Astrocyte (in vitro differentiated cells and primary cell): ENCODE data around the gene UTS2B. TPM values are rescaled to one million over a fixed set of nuclear protein-coding genes. Genes with fewer than 3 reads are reported as not detected.
A peak's percentile ranks its signal among the peaks of the same experiment; 100 is the strongest.

Experiments
- DNase-seq: peaks from one replicate; pipeline ENCODE4 v3.0.0-alpha.2; 2010; ENCODE audit warnings: low read depth
- FAIRE-seq: peaks from 2 replicates; lab custom pipeline; 2011; peaks lifted over from hg19 to GRCh38; lab: Jason Lieb, UNC
- H2AFZ ChIP-seq: 2 replicates; pipeline ENCODE4 v1.6.0; 2012; ENCODE audit warnings: low read depth, low read length, inconsistent platforms
- H3K27ac ChIP-seq: 2 replicates; pipeline ENCODE4 v1.5.1; 2011; ENCODE audit warnings: low read depth, low read length, inconsistent platforms
- H3K27me3 ChIP-seq: 2 replicates; pipeline ENCODE4 v1.6.0; 2011; ENCODE audit warnings: low read length, inconsistent platforms; ENCODE audit not compliant: insufficient read depth
- H3K36me3 ChIP-seq: 2 replicates; pipeline ENCODE4 v1.5.1; 2011; ENCODE audit warnings: low read length, inconsistent platforms; ENCODE audit not compliant: insufficient read depth
- H3K4me1 ChIP-seq: 2 replicates; pipeline ENCODE4 v1.5.1; 2011; ENCODE audit warnings: low read length, inconsistent platforms; ENCODE audit not compliant: insufficient read depth
- H3K4me2 ChIP-seq: 2 replicates; pipeline ENCODE4 v1.6.0; 2012; ENCODE audit warnings: low read length, inconsistent platforms
- H3K4me3 ChIP-seq: 2 replicates; pipeline ENCODE4 v1.5.1; 2011; ENCODE audit warnings: low read depth, mild to moderate bottlenecking, low read length, inconsistent platforms; ENCODE audit not compliant: insufficient read depth
- H3K79me2 ChIP-seq: 2 replicates; pipeline ENCODE4 v1.6.0; 2012; ENCODE audit warnings: mild to moderate bottlenecking, low read length, inconsistent platforms; ENCODE audit not compliant: insufficient read depth
- H3K9ac ChIP-seq: 2 replicates; pipeline ENCODE4 v1.6.0; 2012; ENCODE audit warnings: mild to moderate bottlenecking, low read length, inconsistent platforms
- H3K9me3 ChIP-seq: 2 replicates; pipeline ENCODE4 v1.5.1; 2012; ENCODE audit warnings: low read depth, mild to moderate bottlenecking, low read length, inconsistent platforms; ENCODE audit not compliant: insufficient read depth
- H4K20me1 ChIP-seq: 2 replicates; pipeline ENCODE4 v1.6.0; 2012; ENCODE audit warnings: low read length, inconsistent platforms; ENCODE audit not compliant: insufficient read depth
- H3K27ac Mint-ChIP-seq: one replicate; pipeline ENCODE4 v1.8.0; 2021; ENCODE audit warnings: mild to moderate bottlenecking, mixed read lengths; ENCODE audit not compliant: unreplicated experiment
- H3K27me3 Mint-ChIP-seq: one replicate; pipeline ENCODE4 v1.8.0; 2021; ENCODE audit warnings: low read depth, mixed read lengths; ENCODE audit not compliant: unreplicated experiment
- H3K36me3 Mint-ChIP-seq: one replicate; pipeline ENCODE4 v1.8.0; 2021; ENCODE audit warnings: low read depth, mixed read lengths; ENCODE audit not compliant: unreplicated experiment
- H3K4me1 Mint-ChIP-seq: one replicate; pipeline ENCODE4 v1.8.0; 2021; ENCODE audit warnings: low read depth, mixed read lengths; ENCODE audit not compliant: unreplicated experiment
- H3K4me3 Mint-ChIP-seq: one replicate; pipeline ENCODE4 v1.8.0; 2021; ENCODE audit warnings: mild to moderate bottlenecking, moderate library complexity, mixed read lengths; ENCODE audit not compliant: unreplicated experiment
- H3K9me3 Mint-ChIP-seq: one replicate; pipeline ENCODE4 v1.8.0; 2021; ENCODE audit warnings: mild to moderate bottlenecking, mixed read lengths; ENCODE audit not compliant: unreplicated experiment
- CTCF ChIP-seq: IDR thresholded peaks from 2 replicates; pipeline ENCODE4 v1.5.1; 2011; ENCODE audit warnings: low read depth, mild to moderate bottlenecking, inconsistent platforms, low read length, moderate library complexity; ENCODE audit not compliant: insufficient read depth
- EZH2 ChIP-seq: IDR thresholded peaks from 2 replicates; pipeline ENCODE4 v1.6.1; 2012; ENCODE audit warnings: mild to moderate bottlenecking, low read length, inconsistent platforms; ENCODE audit not compliant: insufficient read depth
- total RNA-seq: library from RNA; stranded (reverse); gene quantifications from 2 replicates; pipeline ENCODE4 v1.2.1, GENCODE V29; 2021

The UTS2B gene
- total RNA-seq, 1 donor from 2014 or later, result 0.75 TPM

- peak overlapping the region; percentile 24 for H3K4me2 ChIP-seq
- DNase-seq (peak; percentile 46), FAIRE-seq (peak; percentile 81)
- peak overlapping the region; percentile 13 for H2AFZ ChIP-seq
- no peaks in the 10 kb centered on the region for H3K79me2 ChIP-seq
- no peak for TF ChIP-seq CTCF
- no peak for TF ChIP-seq EZH2
- H3K4me1 ChIP-seq, result peaks cover 28% of the 10 kb centered on the region
- no peaks in the 10 kb centered on the region for H4K20me1 ChIP-seq
- Mint-ChIP-seq H3K4me1 (peaks cover 17% of the 10 kb centered on the region), H3K4me3 (no peak overlapping the region), H3K36me3 (no peaks in the 10 kb centered on the region), H3K9me3 (no peaks in the 10 kb centered on the region), H3K27ac (no peak overlapping the region), H3K27me3 (no peaks in the 10 kb centered on the region)
- H3K9ac ChIP-seq, result no peak overlapping the region
- H3K9me3 ChIP-seq, result no peaks in the 10 kb centered on the region
- no peaks in the 10 kb centered on the region for H3K36me3 ChIP-seq
- peak overlapping the region; percentile 43 for H3K27ac ChIP-seq
- no peak overlapping the region for H3K4me3 ChIP-seq
- H3K27me3 ChIP-seq, result no peaks in the 10 kb centered on the region
Observed at GRCh38 chr3:191235331-191236314, 94.7 kb downstream of the UTS2B start.

- Histone ChIP-seq H3K79me2 (no peaks in the 10 kb centered on the region), H3K4me1 (peaks cover 28% of the 10 kb centered on the region), H3K9ac (no peak overlapping the region), H3K36me3 (no peaks in the 10 kb centered on the region), H3K27me3 (no peaks in the 10 kb centered on the region), H3K27ac (no peak overlapping the region), H3K4me2 (no peak overlapping the region), H4K20me1 (no peaks in the 10 kb centered on the region), H3K4me3 (no peak overlapping the region), H3K9me3 (no peaks in the 10 kb centered on the region), H2AFZ (no peak overlapping the region)
- TF ChIP-seq CTCF (no peak), EZH2 (no peak)
- no peak for DNase-seq
- no peak overlapping the region for H3K4me3 Mint-ChIP-seq
- FAIRE-seq, result no peak
- peaks cover 17% of the 10 kb centered on the region for H3K4me1 Mint-ChIP-seq
- no peaks in the 10 kb centered on the region for H3K9me3 Mint-ChIP-seq
- no peaks in the 10 kb centered on the region for H3K27me3 Mint-ChIP-seq
- H3K36me3 Mint-ChIP-seq, result no peaks in the 10 kb centered on the region
- H3K27ac Mint-ChIP-seq, result no peak overlapping the region
Observed at GRCh38 chr3:191234216-191234615, 96.1 kb downstream of the UTS2B start.

- no peaks in the 10 kb centered on the region for H3K79me2 ChIP-seq
- H3K36me3 ChIP-seq, result no peaks in the 10 kb centered on the region
- Mint-ChIP-seq H3K9me3 (no peaks in the 10 kb centered on the region), H3K27ac (no peak overlapping the region), H3K36me3 (no peaks in the 10 kb centered on the region), H3K4me1 (no peaks in the 10 kb centered on the region), H3K27me3 (no peaks in the 10 kb centered on the region), H3K4me3 (no peak overlapping the region)
- no peak overlapping the region for H2AFZ ChIP-seq
- H4K20me1 ChIP-seq, result no peaks in the 10 kb centered on the region
- no peaks in the 10 kb centered on the region for H3K4me1 ChIP-seq
- no peak overlapping the region for H3K9ac ChIP-seq
- no peak overlapping the region for H3K4me3 ChIP-seq
- no peaks in the 10 kb centered on the region for H3K9me3 ChIP-seq
- TF ChIP-seq CTCF, result no peak
- no peak for TF ChIP-seq EZH2
- H3K27me3 ChIP-seq, result no peaks in the 10 kb centered on the region
- no peak for FAIRE-seq
- DNase-seq, result no peak
- H3K4me2 ChIP-seq, result no peak overlapping the region
- no peak overlapping the region for H3K27ac ChIP-seq
Observed at GRCh38 chr3:191227541-191227940, 102.8 kb downstream of the UTS2B start.
